Neutrophil (primary cell): ENCODE measurements around the gene ARHGAP8.

Experiments
- H3K27ac ChIP-seq: fragments of 200-600 bp; sonication (generic); 2 replicates; pipeline ENCODE4 v1.5.1; 2016; ENCODE audit warnings: mild to moderate bottlenecking, moderate library complexity
- H3K27me3 ChIP-seq: fragments of 200-600 bp; sonication (generic); 2 replicates; pipeline ENCODE4 v1.6.0; 2016; ENCODE audit warnings: mild to moderate bottlenecking
- H3K36me3 ChIP-seq: fragments of 200-600 bp; sonication (generic); 2 replicates; pipeline ENCODE4 v1.5.1; 2017
- H3K4me1 ChIP-seq, 2 experiments: fragments of 200-600 bp in 1 of 2; sonication (generic) in 1 of 2; 1 replicate in 1 of 2; 2 replicates in 1 of 2; pipeline versions ENCODE4 v1.5.1 to v1.6.1; 2013 to 2016; ENCODE audit warnings: low read depth in 1 of 2, low read length in 1 of 2, mild to moderate bottlenecking in 1 of 2, moderate library complexity in 1 of 2; ENCODE audit not compliant: control insufficient read depth in 1 of 2, insufficient read depth in 1 of 2
- H3K4me3 ChIP-seq, 2 experiments: fragments of 200-600 bp in 1 of 2; sonication (generic) in 1 of 2; 1 replicate in 1 of 2; 2 replicates in 1 of 2; pipeline ENCODE4 v1.5.1; 2013 to 2016; ENCODE audit warnings: low read depth in 1 of 2, low read length in 1 of 2, mild to moderate bottlenecking in 1 of 2, moderate library complexity in 1 of 2
- H3K9me3 ChIP-seq: fragments of 200-600 bp; sonication (generic); 2 replicates; pipeline ENCODE4 v1.5.1; 2016
- TF ChIP-seq, protein P1 (sequence below): fragments of 200-600 bp; sonication (generic); IDR thresholded peaks from 2 replicates; pipeline ENCODE4 v1.5.1; 2016; ENCODE audit warnings: antibody characterized with exemption

The ARHGAP8 gene

DNA sequence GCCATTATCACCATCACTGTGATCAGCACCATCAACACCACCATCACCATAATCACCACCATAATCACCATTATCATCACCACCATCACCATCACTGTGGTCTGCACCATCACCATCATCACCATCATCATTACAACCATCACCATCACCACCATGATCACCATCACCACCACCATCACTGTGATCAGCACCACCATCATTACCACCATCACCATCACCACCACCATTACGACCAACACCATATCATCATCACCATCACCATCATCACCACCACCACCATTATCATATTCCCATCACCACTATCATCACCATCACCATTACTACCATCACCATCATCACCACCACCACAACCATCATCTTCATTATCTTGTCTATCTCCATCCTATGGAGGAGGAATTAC is 132.2 kb downstream of the ARHGAP8 start:
- no peaks in the 10 kb centered on the region for H3K4me1 ChIP-seq
- H3K27me3 ChIP-seq, result no peaks in the 10 kb centered on the region
- H3K4me3 ChIP-seq, result no peak overlapping the region
- no peaks in the 10 kb centered on the region for H3K36me3 ChIP-seq
- no peaks in the 10 kb centered on the region for H3K9me3 ChIP-seq
- no peak overlapping the region for H3K27ac ChIP-seq
- TF ChIP-seq, protein P1, sequence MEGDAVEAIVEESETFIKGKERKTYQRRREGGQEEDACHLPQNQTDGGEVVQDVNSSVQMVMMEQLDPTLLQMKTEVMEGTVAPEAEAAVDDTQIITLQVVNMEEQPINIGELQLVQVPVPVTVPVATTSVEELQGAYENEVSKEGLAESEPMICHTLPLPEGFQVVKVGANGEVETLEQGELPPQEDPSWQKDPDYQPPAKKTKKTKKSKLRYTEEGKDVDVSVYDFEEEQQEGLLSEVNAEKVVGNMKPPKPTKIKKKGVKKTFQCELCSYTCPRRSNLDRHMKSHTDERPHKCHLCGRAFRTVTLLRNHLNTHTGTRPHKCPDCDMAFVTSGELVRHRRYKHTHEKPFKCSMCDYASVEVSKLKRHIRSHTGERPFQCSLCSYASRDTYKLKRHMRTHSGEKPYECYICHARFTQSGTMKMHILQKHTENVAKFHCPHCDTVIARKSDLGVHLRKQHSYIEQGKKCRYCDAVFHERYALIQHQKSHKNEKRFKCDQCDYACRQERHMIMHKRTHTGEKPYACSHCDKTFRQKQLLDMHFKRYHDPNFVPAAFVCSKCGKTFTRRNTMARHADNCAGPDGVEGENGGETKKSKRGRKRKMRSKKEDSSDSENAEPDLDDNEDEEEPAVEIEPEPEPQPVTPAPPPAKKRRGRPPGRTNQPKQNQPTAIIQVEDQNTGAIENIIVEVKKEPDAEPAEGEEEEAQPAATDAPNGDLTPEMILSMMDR, result no peak

DNA sequence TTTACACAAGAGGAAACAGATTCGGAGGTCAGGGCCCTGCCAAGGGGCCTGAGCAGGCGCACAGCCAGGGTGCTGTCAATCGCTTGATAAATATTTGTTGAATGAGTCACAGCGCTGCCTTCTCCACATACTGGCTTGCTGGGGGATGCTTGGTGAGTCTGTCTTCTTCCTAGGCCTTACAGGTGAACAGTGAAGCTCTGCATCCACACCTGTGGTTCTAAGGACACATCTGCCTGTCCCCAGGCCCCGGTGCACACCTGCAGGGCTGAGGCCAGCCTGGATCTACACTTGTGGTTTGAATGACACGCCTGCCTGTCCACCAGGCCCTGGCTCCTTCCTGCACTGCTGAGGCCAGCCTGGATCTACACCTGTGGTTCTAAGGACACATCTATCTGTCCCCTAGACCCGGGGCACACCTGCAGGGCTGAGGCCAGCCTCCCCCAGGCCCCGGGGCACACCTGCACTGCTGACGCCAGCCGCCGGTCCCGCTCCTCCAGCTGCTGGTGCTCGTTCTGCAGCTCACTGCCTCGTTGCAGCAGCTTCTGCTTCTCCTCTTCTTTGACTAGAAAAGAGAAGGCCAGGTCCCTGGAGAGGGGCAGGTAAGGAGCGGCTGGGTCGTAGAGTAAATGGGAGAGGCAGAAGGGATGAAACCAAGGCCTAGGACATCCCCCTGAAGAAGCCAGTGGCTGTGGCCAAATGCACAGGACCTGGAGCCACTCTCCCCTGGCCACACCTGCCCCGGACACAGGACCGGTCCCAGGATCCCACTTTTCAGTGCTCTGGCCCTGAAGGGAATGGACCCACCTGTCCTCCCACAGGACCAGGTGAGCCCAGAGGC is 132.8 kb downstream of the ARHGAP8 start:
- Histone ChIP-seq H3K36me3 (no peaks in the 10 kb centered on the region), H3K4me1 (no peaks in the 10 kb centered on the region), H3K9me3 (no peaks in the 10 kb centered on the region), H3K27ac (no peak overlapping the region), H3K4me3 (no peak overlapping the region), H3K27me3 (no peaks in the 10 kb centered on the region)
- TF ChIP-seq, protein P1, result no peak

DNA sequence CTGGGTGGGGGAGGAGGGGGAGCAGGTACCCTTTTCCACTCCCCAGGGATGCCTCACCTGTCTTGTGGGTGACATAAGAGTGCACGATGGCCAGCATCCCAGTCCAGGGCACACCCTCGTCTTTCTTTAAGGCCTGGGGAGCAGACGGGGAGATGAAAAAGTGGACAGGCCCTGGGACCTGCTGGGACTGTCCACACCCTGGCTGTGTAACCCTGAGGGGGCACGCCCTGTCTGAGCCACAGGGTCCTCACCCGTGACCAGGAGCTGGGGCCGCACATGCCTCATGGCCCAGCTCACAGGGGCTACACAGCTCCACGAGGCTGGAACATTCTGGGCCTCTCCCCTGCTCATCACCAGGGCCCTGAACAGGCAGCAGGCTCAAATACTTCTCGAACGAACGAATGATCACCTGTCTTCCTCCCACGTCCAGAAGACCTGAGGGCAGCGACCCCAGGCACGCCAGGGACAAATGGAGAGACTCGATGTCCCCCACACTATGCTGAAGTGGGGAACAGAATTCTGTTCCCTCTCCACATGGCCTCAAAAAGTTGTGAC is 133.5 kb downstream of the ARHGAP8 start:
- Histone ChIP-seq H3K27me3 (no peaks in the 10 kb centered on the region), H3K4me3 (no peak overlapping the region), H3K9me3 (no peaks in the 10 kb centered on the region), H3K27ac (no peak overlapping the region), H3K36me3 (no peaks in the 10 kb centered on the region), H3K4me1 (no peaks in the 10 kb centered on the region)
- TF ChIP-seq, protein P1, result no peak

DNA sequence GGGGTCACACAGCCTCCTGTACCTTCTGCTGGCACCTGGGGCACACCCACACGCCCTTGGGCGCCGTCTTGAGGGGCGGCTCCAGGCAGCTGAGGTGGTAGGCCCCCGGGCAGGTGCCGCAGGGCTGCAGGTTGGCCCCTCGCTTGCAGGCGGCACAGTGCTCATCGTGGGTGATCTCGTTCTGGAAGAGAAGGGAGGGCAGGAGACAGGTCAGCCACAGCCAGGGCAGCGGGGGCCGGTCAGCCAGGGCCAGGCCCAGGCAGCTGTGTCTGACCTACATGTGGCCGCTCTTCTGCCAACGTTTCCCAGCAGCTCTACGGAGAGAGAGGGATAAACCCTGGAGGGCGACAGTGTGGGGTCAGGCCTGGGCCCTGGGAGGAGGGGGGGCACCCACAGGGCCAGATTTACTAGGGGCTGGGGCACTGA is 135.6 kb downstream of the ARHGAP8 start:
- no peak overlapping the region for H3K27ac ChIP-seq
- no peaks in the 10 kb centered on the region for H3K27me3 ChIP-seq
- no peak overlapping the region for H3K4me3 ChIP-seq
- H3K36me3 ChIP-seq, result no peaks in the 10 kb centered on the region
- TF ChIP-seq, protein P1, result no peak
- H3K4me1 ChIP-seq, result no peaks in the 10 kb centered on the region
- no peaks in the 10 kb centered on the region for H3K9me3 ChIP-seq

DNA sequence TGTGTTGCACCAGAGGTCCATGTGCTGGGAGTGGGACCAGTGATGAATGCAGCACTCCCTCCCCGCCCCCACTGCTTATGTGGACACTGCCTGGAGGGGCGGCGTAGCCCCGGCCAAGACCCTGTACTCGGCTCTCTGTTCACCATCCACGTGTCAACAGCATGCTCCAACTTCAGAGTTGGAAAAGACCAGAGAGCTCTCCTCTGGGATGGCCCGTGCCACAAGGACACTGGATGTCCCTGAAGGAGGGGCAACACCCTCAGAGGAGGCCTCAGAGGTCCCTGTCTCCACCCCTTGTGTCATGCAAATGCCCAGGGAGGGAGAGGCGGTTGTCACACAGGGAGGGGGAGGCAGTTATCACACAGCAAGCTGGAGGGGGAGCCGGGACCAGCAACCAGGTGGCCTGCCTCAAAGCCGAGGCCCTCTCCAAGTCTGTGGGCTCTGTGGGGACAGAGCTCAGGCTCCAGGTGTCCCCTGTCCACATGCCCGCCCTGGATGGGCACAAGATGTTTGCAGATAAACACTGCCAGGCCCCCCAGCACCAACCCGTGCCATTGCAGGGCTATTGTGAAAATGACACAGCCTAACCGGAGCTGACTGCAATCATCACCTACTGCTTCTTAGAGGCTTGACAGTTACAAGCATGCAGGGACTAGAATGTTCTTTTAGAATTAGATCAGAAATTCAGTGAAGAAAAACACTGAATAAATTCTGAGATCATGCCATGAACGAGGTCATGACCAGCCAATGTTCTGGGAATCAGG is 136.3 kb downstream of the ARHGAP8 start:
- TF ChIP-seq, protein P1, result no peak

More for the DNA sequence above, 136.3 kb downstream of the ARHGAP8 start:
- Histone ChIP-seq H3K4me1 (no peaks in the 10 kb centered on the region), H3K9me3 (no peaks in the 10 kb centered on the region), H3K36me3 (no peaks in the 10 kb centered on the region), H3K27me3 (no peaks in the 10 kb centered on the region), H3K4me3 (no peak overlapping the region), H3K27ac (no peak overlapping the region)
